Smooth muscle cell of bladder (primary cell): ENCODE measurements around the gene TMEM217. TPM values are rescaled to one million over a fixed set of nuclear protein-coding genes. Genes with fewer than 3 reads are reported as not detected.

Experiments used
- total RNA-seq: library from RNA; depleted of rRNA; stranded (reverse); fragments of >200 nt; gene quantifications from 2 replicates; pipeline ENCODE4 v1.2.3, GENCODE V29; 2014

TMEM217 gene
- total RNA-seq: 1.9 and 4.0 TPM in 2 replicates

DNA sequence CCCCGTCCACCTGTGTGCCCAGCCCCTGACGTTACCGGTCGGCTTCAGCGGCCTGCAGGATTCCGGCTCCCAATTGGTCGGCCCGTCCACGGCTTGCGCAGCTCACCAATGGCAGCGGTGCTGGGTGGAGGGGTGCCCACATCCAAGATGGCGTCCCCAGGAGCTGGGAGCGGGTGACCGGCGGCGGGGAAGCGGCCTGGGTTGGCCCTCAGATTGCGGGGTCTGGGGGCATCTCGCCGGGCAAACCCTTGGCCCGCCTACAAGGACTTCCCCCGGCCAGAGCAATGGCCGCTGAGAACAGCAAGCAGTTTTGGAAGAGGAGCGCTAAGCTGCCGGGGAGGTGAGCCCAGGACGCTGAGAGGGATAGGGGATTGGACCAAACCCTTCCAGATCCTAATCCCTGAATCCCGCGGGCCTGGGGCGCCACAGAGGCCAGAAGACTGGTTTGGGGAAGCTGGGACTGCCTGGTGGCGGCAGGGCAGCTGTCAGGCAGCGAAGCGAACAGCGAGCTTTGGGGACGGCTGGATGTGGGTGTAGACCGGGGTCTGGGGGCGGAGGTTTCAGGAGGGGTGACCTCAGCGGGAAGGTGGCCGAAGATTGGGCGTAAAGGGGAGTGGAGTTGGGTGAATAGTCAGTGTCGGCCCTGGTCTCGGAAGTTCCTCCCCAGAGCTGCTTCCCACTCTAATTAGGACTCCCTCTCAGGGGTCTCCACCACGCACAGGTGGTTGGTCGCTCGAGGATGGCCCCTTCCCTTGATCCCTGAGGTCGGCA lies at the start of gene TMEM217, which contains the start of gene TBC1D22B:
Gene TMEM217, minus strand, starts transcription at position 511 of the 771 bp plus-strand sequence. CDS start 39,114 bp downstream, outside the sequence.
Gene TBC1D22B, plus strand, starts transcription at position 139 of the 771 bp plus-strand sequence. Its CDS starts 146 bp downstream, at position 285.

DNA sequence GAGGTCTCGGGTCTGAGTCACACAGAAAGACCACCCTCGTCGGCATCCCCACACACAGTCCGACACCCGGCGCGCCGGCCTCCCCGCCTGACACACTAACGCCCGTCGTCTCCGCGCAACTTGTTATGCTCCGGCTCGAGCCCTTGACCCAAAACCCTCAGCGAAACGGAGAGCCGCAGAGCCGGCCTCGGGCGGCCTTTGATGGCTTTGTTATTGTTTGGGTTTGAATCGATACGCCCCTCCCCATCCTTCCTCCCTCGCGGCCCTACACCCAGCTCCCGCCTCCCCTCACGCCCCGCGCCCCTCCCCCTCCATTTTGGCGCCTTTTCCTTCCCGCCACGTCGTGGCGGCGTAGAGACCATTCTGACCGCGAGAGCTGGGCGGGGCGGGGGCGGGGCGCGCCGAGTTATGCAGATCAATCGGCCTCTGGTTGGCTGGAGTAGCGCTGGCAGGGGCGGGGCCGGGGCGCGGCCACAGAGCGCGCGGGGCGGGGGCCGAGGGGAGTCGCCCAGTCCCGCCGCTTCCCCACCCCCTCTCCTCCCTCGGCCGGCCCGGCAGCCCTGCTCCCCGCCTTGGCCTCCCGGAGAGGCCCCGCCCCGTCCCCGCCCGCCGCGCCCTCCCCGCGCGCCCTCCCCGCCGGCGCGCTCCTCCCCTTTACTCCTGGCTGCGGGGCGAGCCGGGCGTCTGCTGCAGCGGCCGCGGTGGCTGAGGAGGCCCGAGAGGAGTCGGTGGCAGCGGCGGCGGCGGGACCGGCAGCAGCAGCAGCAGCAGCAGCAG lies 88.3 kb downstream of the TMEM217 start, which contains the start of gene PIM1:
Gene PIM1, plus strand, starts transcription at position 657 of the 777 bp plus-strand sequence. CDS start 424 bp downstream, outside the sequence.

Other genes with a start within 250 kb of the TMEM217 start
- 35.3 and 44.7 TPM in 2 replicates for gene PIM1, start 88.0 kb downstream of the TMEM217 start, total RNA-seq
- gene TBC1D22B, start 372 bp downstream of the TMEM217 start, total RNA-seq: 5.0 and 6.3 TPM in 2 replicates
- gene RNF8, start 95.8 kb upstream of the TMEM217 start, total RNA-seq: 22.6 and 29.3 TPM in 2 replicates
- gene CMTR1, start 175.1 kb upstream of the TMEM217 start, total RNA-seq: 35.4 and 38.6 TPM in 2 replicates
- 13.2 and 13.6 TPM in 2 replicates for gene CCDC167, start 241.7 kb upstream of the TMEM217 start, total RNA-seq